Right hindlimb (tissue), 1 donor: ENCODE results near the gene LACTB.

Source experiments
- DNase-seq: peaks from one replicate; pipeline ENCODE4 v3.0.0-alpha.2; 2018

Gene LACTB

DNA sequence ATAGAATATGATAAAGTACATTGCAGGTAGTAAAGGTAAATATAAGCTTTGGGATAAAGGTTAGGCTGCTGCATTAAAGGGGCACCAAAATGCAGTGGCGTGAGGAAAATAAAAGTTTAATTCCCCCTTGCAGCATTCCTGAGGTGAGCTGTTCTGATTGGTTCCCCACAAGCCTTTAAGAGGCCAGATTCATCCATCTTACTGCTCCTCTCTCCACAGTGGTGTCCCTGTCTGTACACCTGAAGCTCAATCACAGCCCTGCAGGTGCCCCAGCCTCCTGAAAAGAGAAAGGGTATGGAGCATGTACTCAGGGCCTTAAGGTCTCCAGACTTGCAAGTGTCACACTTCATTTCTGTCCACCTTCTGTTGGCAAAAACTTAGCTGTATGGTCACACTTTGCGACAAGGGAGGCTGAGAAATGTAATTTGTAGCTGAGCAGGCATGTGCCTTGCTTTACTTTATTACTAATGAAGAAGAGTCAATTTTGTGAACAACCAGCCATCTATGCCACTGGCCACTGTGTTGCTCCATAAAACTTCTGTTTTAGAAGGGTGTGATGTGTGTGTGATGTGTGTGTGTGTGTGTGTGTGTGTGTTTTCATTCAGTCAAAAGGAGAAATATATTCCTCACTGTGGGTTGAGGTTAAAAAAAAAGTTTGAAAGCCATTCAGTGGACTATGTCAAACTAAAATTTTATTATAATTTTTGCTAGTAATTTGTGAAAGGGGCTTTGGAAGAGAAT is 12.8 kb downstream of the LACTB start:
- no peak for DNase-seq

DNA sequence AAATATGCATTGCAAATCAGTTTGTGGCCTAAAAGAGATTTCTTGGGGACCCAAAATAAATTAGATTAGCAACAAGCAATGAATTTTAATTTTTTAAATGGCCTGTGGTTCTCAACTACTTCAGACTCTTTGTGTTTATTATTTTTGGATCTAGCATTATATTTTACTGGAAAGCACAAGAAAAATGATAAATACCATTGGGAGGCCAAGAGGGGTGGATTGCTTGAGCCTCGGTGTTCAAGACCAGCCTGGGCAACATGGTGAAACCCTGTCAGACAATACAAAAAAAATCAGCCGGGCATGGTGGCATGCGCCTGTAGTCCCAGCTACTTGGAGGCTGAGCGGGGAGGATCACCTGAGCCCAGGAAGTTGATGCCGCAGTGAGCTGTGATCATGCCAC is 13.6 kb downstream of the LACTB start:
- no peak for DNase-seq

DNA sequence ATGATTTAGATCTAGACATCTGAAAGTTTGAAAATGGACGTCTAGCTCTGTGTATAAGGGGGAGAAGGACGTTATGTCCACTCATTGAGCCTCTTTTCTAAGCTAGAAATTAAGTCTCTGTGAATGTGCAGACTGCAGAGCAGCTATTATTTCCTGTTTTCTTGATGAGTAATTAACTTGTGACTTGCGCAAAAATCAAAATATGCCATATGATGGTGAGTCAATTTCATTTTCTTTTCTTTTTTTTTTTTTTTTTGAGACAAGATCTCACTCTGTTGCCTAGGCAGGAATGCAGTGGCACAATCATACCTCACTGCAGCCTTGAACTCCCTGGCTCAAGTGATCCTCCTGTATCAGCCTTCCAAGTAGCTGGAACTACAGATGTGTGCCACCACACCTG is 14.1 kb downstream of the LACTB start:
- DNase-seq: no peak

DNA sequence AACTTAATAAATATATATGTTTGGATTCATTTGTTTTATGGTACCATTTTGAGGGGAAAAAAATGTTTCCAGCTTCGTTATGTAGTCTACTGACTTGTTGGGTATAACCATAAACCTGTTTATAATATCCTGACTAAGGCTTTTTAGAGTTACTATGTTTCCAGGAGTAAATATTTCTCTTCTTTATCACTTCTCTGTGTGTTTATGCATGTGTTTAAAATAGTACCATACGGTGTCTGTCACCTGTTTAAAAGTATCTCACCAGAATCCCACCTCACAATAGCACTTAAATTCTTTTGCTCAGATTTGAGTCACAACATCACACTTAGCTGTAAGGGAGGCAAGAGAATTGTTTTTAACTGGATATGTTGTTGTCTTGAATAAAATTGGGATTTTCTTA is 15.1 kb downstream of the LACTB start:
- no peak for DNase-seq

GRCh38 chr15:63140936-63141335 is 19.3 kb downstream of the LACTB start:
- no peak for DNase-seq

GRCh38 chr15:63145426-63145825 is 23.8 kb downstream of the LACTB start:
- DNase-seq: no peak

DNA sequence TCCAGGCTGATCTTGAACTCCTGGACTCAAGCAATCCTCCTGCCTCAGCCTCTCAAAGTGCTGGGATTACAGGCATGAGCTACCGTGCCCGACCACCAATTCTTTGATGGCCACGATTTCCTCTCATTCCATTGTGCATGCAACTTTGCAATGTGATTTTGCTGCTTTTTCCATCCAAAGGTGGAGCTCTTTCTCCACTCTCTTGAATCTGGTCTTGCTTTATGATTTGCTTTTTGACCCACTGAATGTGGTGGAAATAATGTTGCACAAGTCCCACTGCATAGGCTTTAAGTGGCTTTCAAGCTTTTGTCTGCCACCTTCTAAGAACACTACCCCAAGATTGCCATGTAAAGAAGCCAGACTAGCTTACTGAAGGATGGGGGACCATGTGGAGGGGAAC is 25.0 kb downstream of the LACTB start:
- no peak for DNase-seq

GRCh38 chr15:63151665-63152064 is 30.0 kb downstream of the LACTB start:
- no peak for DNase-seq

GRCh38 chr15:63155486-63155885 is 33.8 kb downstream of the LACTB start:
- DNase-seq: no peak

- no peak for DNase-seq
Observed at GRCh38 chr15:63156086-63156710, 34.5 kb downstream of the LACTB start.

GRCh38 chr15:63156755-63157117 is 35.1 kb downstream of the LACTB start:
- peak; percentile 39 for DNase-seq

GRCh38 chr15:63157118-63157843 is 35.6 kb downstream of the LACTB start, which contains the start of gene RPS27L:
RPS27L (minus strand) TSS chr15:63157477; CDS start chr15:63157405, 72 bp downstream.
- peak; percentile 96 for DNase-seq

- peak; percentile 76 for DNase-seq
Observed at GRCh38 chr15:63157891-63158431, 36.3 kb downstream of the LACTB start.

DNA sequence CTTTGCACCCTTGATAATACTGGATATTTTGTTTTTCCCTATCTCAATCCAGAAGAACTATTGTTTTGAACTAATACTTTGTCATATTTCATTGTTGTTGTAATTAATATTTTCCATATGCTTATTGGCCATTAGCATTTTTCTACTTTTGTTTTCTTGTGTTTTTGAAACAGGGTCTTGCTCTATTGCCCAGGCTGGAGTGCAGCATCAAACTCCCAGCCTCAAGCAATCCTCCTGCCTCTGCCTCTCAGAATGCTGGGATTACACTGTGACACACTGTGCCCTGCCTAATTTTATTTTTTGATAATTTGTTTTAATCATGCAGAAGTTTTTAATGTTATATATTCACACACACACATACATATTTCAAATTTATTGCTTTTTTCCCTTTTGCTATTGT is 39.0 kb downstream of the LACTB start:
- no peak for DNase-seq

DNA sequence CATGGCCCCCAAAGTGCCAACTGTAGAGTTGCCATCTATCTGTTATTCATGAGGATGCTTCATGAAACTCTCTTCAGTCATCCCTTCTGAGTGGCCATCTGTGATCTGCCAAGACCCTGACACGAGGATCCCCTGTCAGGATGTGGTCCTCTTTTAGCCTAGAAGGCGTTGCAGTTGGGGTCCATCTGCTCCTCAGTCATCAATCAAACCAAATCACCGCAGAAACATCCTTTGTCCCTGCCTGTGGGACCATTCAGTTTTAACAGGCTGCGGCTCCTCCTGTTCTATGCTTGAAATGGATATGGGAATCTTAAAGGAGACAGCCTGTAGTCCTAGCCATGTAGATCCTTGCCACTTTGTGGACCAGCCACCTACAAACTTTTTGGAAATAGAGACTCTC is 41.6 kb downstream of the LACTB start:
- no peak for DNase-seq

DNA sequence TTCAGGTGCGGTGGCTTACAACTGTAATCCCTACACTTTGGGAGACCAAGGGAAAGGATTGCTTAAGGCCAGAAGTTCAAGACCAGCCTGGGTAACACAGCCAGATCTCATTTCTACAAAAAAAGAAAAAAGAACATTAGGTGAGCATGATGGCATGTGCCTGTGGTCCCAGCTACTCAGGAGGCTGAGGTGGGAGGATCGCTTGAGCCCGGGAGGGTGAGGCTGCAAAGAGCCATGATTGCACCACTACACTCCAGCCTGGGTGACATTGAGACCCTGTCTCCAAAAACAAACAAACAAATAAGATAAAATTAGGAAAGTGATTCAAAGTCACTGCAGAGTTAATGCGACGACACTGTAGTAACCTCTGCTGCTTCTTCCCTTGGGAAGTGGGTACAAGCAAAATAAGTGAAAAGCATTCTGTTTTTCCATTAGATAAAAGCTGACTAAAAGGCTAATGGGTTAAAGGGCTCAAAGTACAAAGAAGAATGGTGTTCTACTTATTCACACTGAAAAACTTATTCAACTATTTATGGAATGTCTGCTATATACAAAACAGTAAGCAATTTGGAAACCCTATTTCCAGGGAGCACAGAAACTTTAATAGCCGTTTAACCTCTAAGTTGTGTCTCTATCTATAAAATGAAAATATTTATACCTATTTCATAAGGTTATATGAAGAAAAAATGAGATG is 43.7 kb downstream of the LACTB start:
- no peak for DNase-seq

GRCh38 chr15:63166219-63166618 is 44.6 kb downstream of the LACTB start:
- no peak for DNase-seq

DNA sequence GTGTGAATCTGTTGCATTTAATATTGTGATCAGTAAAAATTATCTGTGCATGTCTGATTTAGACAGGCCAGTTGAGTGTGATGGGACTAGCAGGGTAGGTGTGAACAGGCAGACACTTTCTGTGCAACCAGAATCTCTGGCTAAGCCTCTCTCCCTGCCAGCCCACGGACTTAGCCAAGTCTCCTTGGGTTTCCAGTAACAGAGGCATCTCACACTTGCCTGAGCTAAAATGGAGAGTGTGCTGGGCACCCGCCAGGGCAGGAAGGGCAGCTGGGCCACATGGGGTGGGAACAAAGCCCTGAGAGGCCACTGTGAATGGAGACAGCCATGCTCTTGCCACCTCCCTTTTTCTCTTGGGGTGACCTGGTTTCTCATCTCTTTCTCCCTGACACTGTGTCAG is 48.1 kb downstream of the LACTB start:
- DNase-seq: peak; percentile 27

DNA sequence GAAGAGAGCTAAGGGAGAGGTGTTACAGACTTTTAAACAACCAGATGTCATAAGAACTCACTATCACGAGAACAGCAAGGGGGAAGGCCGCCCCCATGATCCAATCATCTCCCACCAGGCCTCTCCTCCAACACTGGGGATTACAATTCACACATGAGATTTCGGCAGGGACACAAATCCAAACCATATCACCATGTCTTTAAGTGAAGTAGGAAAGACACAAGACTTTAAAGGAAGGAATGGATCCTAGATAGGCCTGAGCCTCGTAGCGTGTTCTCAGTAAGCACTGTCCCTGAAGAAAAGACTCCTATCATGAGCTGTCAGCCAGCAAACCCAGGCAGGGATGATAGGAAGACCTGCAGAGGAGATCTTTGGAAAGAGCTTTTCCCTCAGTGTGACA is 50.7 kb downstream of the LACTB start:
- no peak for DNase-seq

DNA sequence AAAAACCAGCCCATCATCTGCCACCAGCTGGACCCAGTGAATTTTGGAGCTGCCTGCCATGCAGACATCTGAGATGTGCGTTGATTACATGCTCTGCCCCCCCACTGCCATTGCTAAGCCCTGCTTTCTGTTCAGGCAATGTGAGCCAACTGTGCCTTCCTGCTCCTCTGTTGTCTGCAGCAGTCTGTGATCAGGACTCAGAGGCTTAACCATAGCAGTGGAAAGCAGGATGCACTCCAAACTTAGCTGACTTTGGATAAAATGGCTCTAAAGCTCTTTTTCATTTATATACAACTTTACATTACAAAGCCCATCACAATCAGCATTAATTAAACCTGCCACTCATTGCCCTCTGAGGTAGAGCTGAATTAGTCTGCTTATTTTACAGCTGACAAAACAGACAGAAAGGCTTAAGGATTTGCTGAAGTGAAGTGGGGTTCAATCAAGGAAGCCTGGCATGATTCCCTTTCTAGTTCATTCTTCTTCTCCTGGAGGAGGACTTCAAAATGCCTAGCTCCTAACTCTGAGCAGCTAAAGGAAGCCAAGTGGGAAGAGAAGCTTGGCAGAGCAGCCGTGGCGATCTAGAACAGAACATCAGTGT is 51.3 kb downstream of the LACTB start:
- peak; percentile 52 for DNase-seq

DNA sequence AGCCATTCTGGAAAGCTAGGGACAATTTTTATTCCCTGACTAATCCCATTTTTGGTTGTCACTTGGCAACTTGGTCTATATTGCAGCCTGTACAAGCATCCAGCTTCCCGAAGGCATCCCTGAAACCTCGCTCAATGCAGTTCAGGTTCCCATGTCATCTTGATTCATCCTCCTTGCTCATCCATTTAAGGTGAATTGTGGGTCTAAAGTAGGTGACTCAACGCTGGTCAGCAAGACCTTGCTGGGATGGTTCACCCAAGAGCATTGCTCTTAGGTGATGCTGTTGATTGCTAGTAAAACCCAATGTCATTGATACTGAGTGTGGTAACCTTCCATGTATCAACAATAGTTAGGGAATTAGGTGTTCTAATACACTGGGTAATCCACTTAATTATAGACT is 54.6 kb downstream of the LACTB start:
- DNase-seq: no peak

DNA sequence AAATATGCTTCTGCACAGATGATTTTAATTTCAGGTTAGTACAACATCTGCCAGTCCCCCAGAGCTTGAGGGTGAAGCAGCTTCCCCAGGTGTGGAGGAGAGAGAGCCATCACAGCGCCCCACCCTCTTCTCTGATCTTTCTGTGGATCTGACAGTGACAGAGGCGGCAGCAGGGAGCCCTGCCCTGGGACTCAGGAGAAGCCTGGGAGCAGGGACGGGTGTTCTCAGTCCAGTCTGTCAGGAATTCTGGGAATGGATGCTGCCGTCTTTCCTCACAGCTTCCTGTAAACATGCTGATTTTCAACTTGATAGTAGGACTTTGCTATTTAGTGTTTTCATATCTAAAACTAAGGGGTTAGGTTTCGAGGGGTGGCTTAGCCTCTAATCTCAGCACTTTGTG is 56.4 kb downstream of the LACTB start:
- no peak for DNase-seq

DNA sequence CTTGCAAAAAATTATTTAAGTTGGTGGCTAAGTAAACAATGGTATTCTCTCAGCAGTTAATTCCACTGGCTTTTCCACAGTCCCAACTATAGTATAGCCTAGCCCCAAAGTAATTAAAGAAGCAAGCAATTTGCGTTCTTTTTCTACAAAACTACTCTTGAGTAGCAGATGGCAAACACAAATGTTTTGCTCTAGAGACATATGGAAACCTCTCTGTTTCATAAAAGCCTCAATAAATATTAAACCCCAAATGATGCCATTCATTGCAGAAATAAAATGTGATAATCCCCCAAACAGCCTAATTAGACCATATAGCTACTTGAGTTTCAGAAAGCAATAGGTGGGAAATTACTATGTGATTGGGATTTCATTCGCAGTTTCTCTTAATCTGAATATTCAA is 59.1 kb downstream of the LACTB start:
- no peak for DNase-seq
